ENCODE measurements around the gene POPDC2. TPM values are rescaled to one million over a fixed set of nuclear protein-coding genes. Genes with fewer than 3 reads are reported as not detected.

The POPDC2 gene
- total RNA-seq, 1 experiment from 2014 or later, result 0.48 TPM

GRCh38 chr3:119625451-119626153 lies 34.8 kb downstream of the POPDC2 start:
- no peak overlapping the region for H3K27ac Mint-ChIP-seq
- DNase-seq (ENCODE audit: low spot score) (no peak), ATAC-seq (peak; percentile 29)
- POLR2A ChIA-PET, result no interaction called here
- CTCF ChIA-PET, result no interaction called here
- H3K27me3 Mint-ChIP-seq (ENCODE audit: low read depth), result no peaks in the 10 kb centered on the region; the same call in 1 of the 2 replicates
- H3K4me3 Mint-ChIP-seq, result no peak overlapping the region
- no peaks in the 10 kb centered on the region; the same call in 1 of the 2 replicates for H3K36me3 Mint-ChIP-seq
- H3K9me3 Mint-ChIP-seq, result peaks cover 5% of the 10 kb centered on the region; the same call in 1 of the 2 replicates
- peaks cover 20% of the 10 kb centered on the region for H3K4me1 Mint-ChIP-seq
- no peak for TF ChIP-seq AFF4 (CRISPR knock-in tag; IDR thresholded peaks at IDR 0.05; ENCODE audit: borderline replicate concordance)
- TF ChIP-seq AR (CRISPR knock-in tag; IDR thresholded peaks at IDR 0.05), result no peak
- TF ChIP-seq ESRRA (CRISPR knock-in tag; IDR thresholded peaks at IDR 0.05; ENCODE audit: borderline replicate concordance), result no peak
- no peak for TF ChIP-seq ZNF423 (CRISPR knock-in tag; IDR thresholded peaks at IDR 0.05)
- no peak for TF ChIP-seq USF1 (CRISPR knock-in tag; IDR thresholded peaks at IDR 0.05)
- no peak for TF ChIP-seq MYBL2 (CRISPR knock-in tag; IDR thresholded peaks at IDR 0.05)
- no peak for TF ChIP-seq NR2C2 (CRISPR knock-in tag; IDR thresholded peaks at IDR 0.05)

- POLR2A ChIA-PET, result no interaction called here
- no peak for TF ChIP-seq NR1H2 (CRISPR knock-in tag; IDR thresholded peaks at IDR 0.05)
- TF ChIP-seq ZNF232 (CRISPR knock-in tag; IDR thresholded peaks at IDR 0.05), result no peak
- TF ChIP-seq ZSCAN18 (CRISPR knock-in tag; IDR thresholded peaks at IDR 0.05), result no peak
- no peak for TF ChIP-seq MYBL2 (CRISPR knock-in tag; IDR thresholded peaks at IDR 0.05)
- no peak for TF ChIP-seq ZBTB43 (CRISPR knock-in tag; IDR thresholded peaks at IDR 0.05)
- no peak for TF ChIP-seq ZNF416 (CRISPR knock-in tag; IDR thresholded peaks at IDR 0.05)
- peaks cover 5% of the 10 kb centered on the region; the same call in 1 of the 2 replicates for H3K9me3 Mint-ChIP-seq
- no peak overlapping the region for H3K27ac Mint-ChIP-seq
- peaks cover 20% of the 10 kb centered on the region for H3K4me1 Mint-ChIP-seq
- H3K27me3 Mint-ChIP-seq (ENCODE audit: low read depth), result no peaks in the 10 kb centered on the region; the same call in none of the 2 replicates
- no peak overlapping the region for H3K4me3 Mint-ChIP-seq
- no peaks in the 10 kb centered on the region; the same call in 1 of the 2 replicates for H3K36me3 Mint-ChIP-seq
- DNase-seq (ENCODE audit: low spot score) (no peak), ATAC-seq (no peak)
- CTCF ChIA-PET, result no interaction called here
Measured at GRCh38 chr3:119624002-119624720, 36.2 kb downstream of the POPDC2 start.
